ENCODE measurements around the gene TSR1. TPM values are rescaled to one million over a fixed set of nuclear protein-coding genes. Genes with fewer than 3 reads are reported as not detected.

Gene TSR1
- total and polyA plus RNA-seq, 2 experiments from 2014 or later = 21.2 to 22.0 TPM

- no peaks in the 10 kb centered on the region for H3K9me3 ChIP-seq (ENCODE audit: low read depth)
- H3K27ac ChIP-seq = no peak overlapping the region
- TF ChIP-seq EZH2 (IDR thresholded peaks at IDR 0.05; ENCODE audit: borderline replicate concordance) (no peak), CTCF (IDR thresholded peaks at IDR 0.05; ENCODE audit: poor library complexity) (no peak), EZH2phosphoT487 (IDR thresholded peaks at IDR 0.05; ENCODE audit: low read depth, severe bottlenecking, unreplicated experiment) (no peak)
- WGBS (ENCODE audit: low lambda C conversion rate, missing lambda C conversion rate) = 88% methylated on average over 14 of the region's 14 CpGs
- H3K9me2 ChIP-seq (replicated peaks; ENCODE audit: insufficient read depth) = no peaks in the 10 kb centered on the region
- no peak for DNase-seq (ENCODE audit: low spot score)
- H3K4me2 ChIP-seq = no peak overlapping the region
- no peaks in the 10 kb centered on the region for H3K79me2 ChIP-seq
- no peak overlapping the region for H2AFZ ChIP-seq
- no peaks in the 10 kb centered on the region for H3K27me3 ChIP-seq
- H4K20me1 ChIP-seq (ENCODE audit: insufficient read depth, poor library complexity, severe bottlenecking) = no peaks in the 10 kb centered on the region
- no peaks in the 10 kb centered on the region for H3K4me1 ChIP-seq (ENCODE audit: insufficient read depth)
- no peaks in the 10 kb centered on the region for H3K36me3 ChIP-seq (replicated peaks; ENCODE audit: insufficient read depth, low read depth)
- H3K4me3 ChIP-seq = no peak overlapping the region
Observed at GRCh38 chr17:2376107-2376506, 39.9 kb upstream of the TSR1 start.

GRCh38 chr17:2375406-2375805 lies 39.1 kb upstream of the TSR1 start:
- no peaks in the 10 kb centered on the region for H4K20me1 ChIP-seq (ENCODE audit: insufficient read depth, poor library complexity, severe bottlenecking)
- WGBS (ENCODE audit: low lambda C conversion rate, missing lambda C conversion rate) = 92% methylated on average over 19 of the region's 19 CpGs
- H3K9me2 ChIP-seq (replicated peaks; ENCODE audit: insufficient read depth) = no peaks in the 10 kb centered on the region
- no peaks in the 10 kb centered on the region for H3K9me3 ChIP-seq (ENCODE audit: low read depth)
- H3K4me3 ChIP-seq = no peak overlapping the region
- H3K4me2 ChIP-seq = no peak overlapping the region
- no peaks in the 10 kb centered on the region for H3K27me3 ChIP-seq
- no peak for DNase-seq (ENCODE audit: low spot score)
- no peak overlapping the region for H2AFZ ChIP-seq
- H3K36me3 ChIP-seq (replicated peaks; ENCODE audit: insufficient read depth, low read depth) = no peaks in the 10 kb centered on the region
- no peak for TF ChIP-seq EZH2 (IDR thresholded peaks at IDR 0.05; ENCODE audit: borderline replicate concordance)
- no peak for TF ChIP-seq CTCF (IDR thresholded peaks at IDR 0.05; ENCODE audit: poor library complexity)
- no peak for TF ChIP-seq EZH2phosphoT487 (IDR thresholded peaks at IDR 0.05; ENCODE audit: low read depth, severe bottlenecking, unreplicated experiment)
- H3K4me1 ChIP-seq (ENCODE audit: insufficient read depth) = no peaks in the 10 kb centered on the region
- H3K27ac ChIP-seq = no peak overlapping the region
- H3K79me2 ChIP-seq = no peaks in the 10 kb centered on the region

- Histone ChIP-seq H3K4me2 (no peak overlapping the region), H3K4me3 (no peak overlapping the region), H3K4me1 (ENCODE audit: insufficient read depth) (no peaks in the 10 kb centered on the region), H3K9me3 (ENCODE audit: low read depth) (no peaks in the 10 kb centered on the region), H3K27me3 (no peaks in the 10 kb centered on the region), H2AFZ (no peak overlapping the region), H3K9me2 (replicated peaks; ENCODE audit: insufficient read depth) (no peaks in the 10 kb centered on the region), H3K36me3 (replicated peaks; ENCODE audit: insufficient read depth, low read depth) (no peaks in the 10 kb centered on the region), H3K27ac (no peak overlapping the region), H4K20me1 (ENCODE audit: insufficient read depth, poor library complexity, severe bottlenecking) (no peaks in the 10 kb centered on the region), H3K79me2 (no peaks in the 10 kb centered on the region)
- 79% methylated on average over 11 of the region's 11 CpGs for WGBS (ENCODE audit: low lambda C conversion rate, missing lambda C conversion rate)
- no peak for DNase-seq (ENCODE audit: low spot score)
- no peak for TF ChIP-seq EZH2 (IDR thresholded peaks at IDR 0.05; ENCODE audit: borderline replicate concordance)
- no peak for TF ChIP-seq CTCF (IDR thresholded peaks at IDR 0.05; ENCODE audit: poor library complexity)
- no peak for TF ChIP-seq EZH2phosphoT487 (IDR thresholded peaks at IDR 0.05; ENCODE audit: low read depth, severe bottlenecking, unreplicated experiment)
Observed at GRCh38 chr17:2374549-2375285, 38.5 kb upstream of the TSR1 start.

All from hepatocyte (in vitro differentiated cells).